ENCODE measurements around the gene MZT2B. TPM values are rescaled to one million over a fixed set of nuclear protein-coding genes. Genes with fewer than 3 reads are reported as not detected.
"Not testable (repeated sequence)": the region's sequence is repeated elsewhere in the genome, so short reads cannot be mapped to it uniquely, and the experiment has no call there.

The MZT2B gene
- total RNA-seq, 1 experiment from 2014 or later = 198 TPM

DNA sequence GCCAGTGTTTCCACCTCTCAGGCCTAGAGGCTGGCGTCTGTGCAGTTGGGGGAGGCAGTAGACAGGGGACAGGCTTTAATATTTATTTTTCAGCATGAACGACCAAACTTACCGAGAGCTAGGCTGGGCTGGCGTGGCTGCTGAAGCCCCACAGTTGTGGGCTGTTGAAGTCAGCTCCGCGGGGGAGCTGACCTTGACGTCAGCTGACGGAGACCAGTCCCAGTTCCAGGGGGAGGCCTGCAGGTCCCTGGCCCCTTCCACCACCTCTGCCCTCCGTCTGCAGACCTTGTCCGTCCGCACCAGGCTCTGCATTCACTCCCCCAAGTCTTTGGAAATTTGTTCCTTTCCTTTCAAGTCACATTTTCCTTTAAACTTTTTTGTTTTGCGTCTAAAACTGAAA is 49.6 kb downstream of the MZT2B start:
- Histone ChIP-seq H3K4me1 (ENCODE audit: insufficient read depth, low read length) (no peaks in the 10 kb centered on the region), H4K8ac (replicated peaks; ENCODE audit: insufficient read length, low read depth, low read length) (no peak overlapping the region), H4K91ac (ENCODE audit: insufficient read length, low read depth, low read length) (no peak overlapping the region), H2AK5ac (ENCODE audit: insufficient read length, low read length) (no peak overlapping the region), H3K4ac (ENCODE audit: low read depth, low read length) (no peak overlapping the region), H3K23ac (ENCODE audit: insufficient read length, low read depth, low read length) (no peak overlapping the region), H2BK5ac (ENCODE audit: insufficient read length, low read length) (no peak overlapping the region), H3K18ac (ENCODE audit: insufficient read length, low read depth, low read length) (no peak overlapping the region), H2BK120ac (ENCODE audit: low read depth, low read length, poor library complexity, severe bottlenecking) (no peak overlapping the region), H2BK15ac (ENCODE audit: low read depth, low read length) (no peak overlapping the region), H3T11ph (ENCODE audit: low read length) (no peak overlapping the region), H3K27me3 (ENCODE audit: insufficient read depth, low read length) (no peaks in the 10 kb centered on the region), H3K4me2 (ENCODE audit: insufficient read depth, insufficient read length, low read length) (no peak overlapping the region), H3K23me2 (ENCODE audit: insufficient read length, low read depth, low read length, poor library complexity, severe bottlenecking) (no peaks in the 10 kb centered on the region), H2BK12ac (ENCODE audit: insufficient read length, low read depth, low read length) (no peak overlapping the region), H3K14ac (ENCODE audit: insufficient read depth, low read length) (no peak overlapping the region), H3K79me1 (ENCODE audit: insufficient read depth, low read depth, low read length, poor library complexity, severe bottlenecking) (no peaks in the 10 kb centered on the region), H2BK20ac (ENCODE audit: low read depth, low read length, poor library complexity, severe bottlenecking) (no peak overlapping the region), H4K5ac (ENCODE audit: insufficient read length, low read depth, low read length) (no peak overlapping the region), H4K20me1 (ENCODE audit: control insufficient read depth, insufficient read depth, insufficient read length) (no peaks in the 10 kb centered on the region), H2AFZ (ENCODE audit: low read length) (no peak overlapping the region), H3K27ac (ENCODE audit: insufficient read length, low read depth, low read length) (no peak overlapping the region), H3K56ac (ENCODE audit: insufficient read length, low read depth, low read length) (no peak overlapping the region), H3K79me2 (ENCODE audit: insufficient read depth, low read length) (no peaks in the 10 kb centered on the region), H3K9me3 (ENCODE audit: control insufficient read depth, low read depth, low read length) (no peaks in the 10 kb centered on the region), H3K9ac (ENCODE audit: extremely low read depth, insufficient read length, low read length) (no peak overlapping the region)
- TF ChIP-seq, protein P1, sequence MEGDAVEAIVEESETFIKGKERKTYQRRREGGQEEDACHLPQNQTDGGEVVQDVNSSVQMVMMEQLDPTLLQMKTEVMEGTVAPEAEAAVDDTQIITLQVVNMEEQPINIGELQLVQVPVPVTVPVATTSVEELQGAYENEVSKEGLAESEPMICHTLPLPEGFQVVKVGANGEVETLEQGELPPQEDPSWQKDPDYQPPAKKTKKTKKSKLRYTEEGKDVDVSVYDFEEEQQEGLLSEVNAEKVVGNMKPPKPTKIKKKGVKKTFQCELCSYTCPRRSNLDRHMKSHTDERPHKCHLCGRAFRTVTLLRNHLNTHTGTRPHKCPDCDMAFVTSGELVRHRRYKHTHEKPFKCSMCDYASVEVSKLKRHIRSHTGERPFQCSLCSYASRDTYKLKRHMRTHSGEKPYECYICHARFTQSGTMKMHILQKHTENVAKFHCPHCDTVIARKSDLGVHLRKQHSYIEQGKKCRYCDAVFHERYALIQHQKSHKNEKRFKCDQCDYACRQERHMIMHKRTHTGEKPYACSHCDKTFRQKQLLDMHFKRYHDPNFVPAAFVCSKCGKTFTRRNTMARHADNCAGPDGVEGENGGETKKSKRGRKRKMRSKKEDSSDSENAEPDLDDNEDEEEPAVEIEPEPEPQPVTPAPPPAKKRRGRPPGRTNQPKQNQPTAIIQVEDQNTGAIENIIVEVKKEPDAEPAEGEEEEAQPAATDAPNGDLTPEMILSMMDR (conservative IDR thresholded peaks at IDR 0.05) = no peak
- no peak overlapping the region for H3K27ac Mint-ChIP-seq
- H3K36me3 Mint-ChIP-seq (ENCODE audit: insufficient read depth in 1 of 3, low read depth in 3 of 3) = peaks cover 0 to 2% (median 0%) of the 10 kb centered on the region in 3 experiments; a peak in 1 of 7 replicates
- no peaks in the 10 kb centered on the region for H3K9me3 Mint-ChIP-seq
- peaks cover 11% of the 10 kb centered on the region for H3K27me3 Mint-ChIP-seq (ENCODE audit: low read depth)
- peaks cover 5 to 17% of the 10 kb centered on the region in 2 experiments for H3K4me1 Mint-ChIP-seq
- H3K4me3 Mint-ChIP-seq = no peak overlapping the region
- whole genome bisulfite sequencing (ENCODE audit: extremely low coverage, insufficient read length, low lambda C conversion rate) = no CpG with 5 or more reads among the region's 12 CpGs
- DNase-seq = no peak

DNA sequence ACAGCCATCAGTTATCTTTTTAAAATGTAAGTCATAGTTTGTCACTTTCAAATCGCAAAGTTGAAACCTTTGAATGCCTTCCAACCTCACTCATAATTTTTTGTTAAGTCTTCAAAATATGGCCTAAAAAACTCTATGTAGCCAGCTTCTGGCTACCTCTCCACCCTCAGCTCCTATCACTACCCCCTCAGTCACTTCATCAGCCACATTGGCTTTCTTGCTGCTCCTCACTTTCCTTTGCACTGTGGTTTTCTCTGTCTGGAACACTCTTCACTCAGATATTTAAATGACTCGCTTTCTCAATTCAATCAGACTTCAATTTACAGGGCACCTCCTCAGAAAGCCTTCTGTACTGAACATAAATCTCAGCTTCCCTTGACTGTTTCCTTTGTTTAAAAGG is 51.0 kb downstream of the MZT2B start:
- not testable (repeated sequence) for H3T11ph ChIP-seq (ENCODE audit: low read length); H3K4me3 Mint-ChIP-seq; H3K4me2 ChIP-seq (ENCODE audit: insufficient read depth, insufficient read length, low read length); H3K4me1 ChIP-seq (ENCODE audit: insufficient read depth, low read length); H3K27ac ChIP-seq (ENCODE audit: insufficient read length, low read depth, low read length); H3K56ac ChIP-seq (ENCODE audit: insufficient read length, low read depth, low read length); H2BK5ac ChIP-seq (ENCODE audit: insufficient read length, low read length); H4K5ac ChIP-seq (ENCODE audit: insufficient read length, low read depth, low read length); H3K23me2 ChIP-seq (ENCODE audit: insufficient read length, low read depth, low read length, poor library complexity, severe bottlenecking); H2BK12ac ChIP-seq (ENCODE audit: insufficient read length, low read depth, low read length); H3K27me3 ChIP-seq (ENCODE audit: insufficient read depth, low read length); H3K79me2 ChIP-seq (ENCODE audit: insufficient read depth, low read length); H2BK20ac ChIP-seq (ENCODE audit: low read depth, low read length, poor library complexity, severe bottlenecking); H4K91ac ChIP-seq (ENCODE audit: insufficient read length, low read depth, low read length); H3K23ac ChIP-seq (ENCODE audit: insufficient read length, low read depth, low read length); H3K27ac Mint-ChIP-seq; H3K4me1 Mint-ChIP-seq; DNase-seq; H3K14ac ChIP-seq (ENCODE audit: insufficient read depth, low read length); H2AFZ ChIP-seq (ENCODE audit: low read length); H3K4ac ChIP-seq (ENCODE audit: low read depth, low read length); H4K8ac ChIP-seq (replicated peaks; ENCODE audit: insufficient read length, low read depth, low read length); H3K36me3 Mint-ChIP-seq (ENCODE audit: insufficient read depth in 1 of 3, low read depth in 3 of 3); H3K9me3 Mint-ChIP-seq; H4K20me1 ChIP-seq (ENCODE audit: control insufficient read depth, insufficient read depth, insufficient read length); H2BK120ac ChIP-seq (ENCODE audit: low read depth, low read length, poor library complexity, severe bottlenecking); H3K18ac ChIP-seq (ENCODE audit: insufficient read length, low read depth, low read length); H3K9ac ChIP-seq (ENCODE audit: extremely low read depth, insufficient read length, low read length); H2BK15ac ChIP-seq (ENCODE audit: low read depth, low read length); H2AK5ac ChIP-seq (ENCODE audit: insufficient read length, low read length); H3K9me3 ChIP-seq (ENCODE audit: control insufficient read depth, low read depth, low read length); H3K79me1 ChIP-seq (ENCODE audit: insufficient read depth, low read depth, low read length, poor library complexity, severe bottlenecking)
- WGBS (ENCODE audit: extremely low coverage, insufficient read length, low lambda C conversion rate) = no CpG with 5 or more reads among the region's 2 CpGs
- H3K27me3 Mint-ChIP-seq (ENCODE audit: low read depth) = peaks cover 11% of the 10 kb centered on the region

All from H9 (cell line).